ENCODE measurements around the gene ARFIP2.

GRCh38 chr11:6427516-6427915, 53.6 kb downstream of the ARFIP2 start:
- TF ChIP-seq CTCF (IDR thresholded peaks at IDR 0.05) (no peak), POLR2A (IDR thresholded peaks at IDR 0.05) (no peak)

Measured in thyroid gland (tissue), 4 donors.